CD4-positive, alpha-beta T cell treated with Interleukin-17A for 1 hour (primary cell): Measurements from ENCODE around the gene EFCAB6.

Experiments
- DNase-seq: peaks from one replicate; pipeline ENCODE4 v3.0.0-alpha.2; 2020

Gene EFCAB6

DNA sequence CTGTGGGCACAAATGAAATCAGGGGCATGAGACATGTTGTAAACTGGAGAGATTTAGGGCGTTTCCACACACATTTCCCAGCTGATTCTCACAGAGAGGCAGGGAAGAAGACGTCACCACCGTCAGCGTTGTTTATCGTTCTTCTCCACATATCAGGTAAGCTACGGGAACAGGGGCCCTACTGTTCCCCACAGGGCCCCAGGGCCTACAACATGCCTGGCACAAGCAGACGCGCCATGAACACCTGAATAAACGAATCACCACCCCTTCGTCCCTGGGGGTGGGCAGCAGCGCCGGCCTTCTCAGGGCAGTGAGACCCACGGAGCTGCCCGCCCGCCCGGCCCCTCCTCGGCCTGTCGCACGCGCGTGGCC is 342 bp downstream of the EFCAB6 start:
- no peak for DNase-seq

DNA sequence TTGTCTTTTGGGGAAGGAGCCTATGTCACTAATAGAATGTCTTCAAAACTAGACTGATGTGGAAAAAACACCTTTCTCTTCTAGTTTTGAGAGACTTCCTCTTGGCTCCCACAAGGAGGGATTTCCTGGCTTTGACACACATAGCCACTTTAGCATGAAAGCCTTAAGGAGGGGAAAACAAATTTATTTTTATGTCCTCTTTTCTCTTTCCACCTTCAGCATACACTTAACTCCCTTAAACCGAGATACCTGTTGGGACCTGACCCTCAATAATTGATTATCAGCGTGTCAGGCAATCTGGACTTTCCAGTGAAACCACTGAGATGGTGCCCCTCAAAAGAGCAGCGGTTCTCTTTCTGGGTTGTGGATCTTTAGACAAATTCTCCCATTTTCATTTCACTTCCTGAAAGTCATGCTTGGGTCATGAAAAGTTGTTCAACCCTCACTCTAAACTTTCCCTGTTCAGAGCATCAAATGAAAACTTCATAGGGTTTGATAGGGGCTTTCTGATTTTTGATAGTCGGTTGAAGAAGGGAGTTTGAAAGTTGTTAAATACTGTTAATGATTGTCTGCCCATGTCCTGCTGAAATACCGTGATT is 9.1 kb downstream of the EFCAB6 start:
- no peak for DNase-seq

DNA sequence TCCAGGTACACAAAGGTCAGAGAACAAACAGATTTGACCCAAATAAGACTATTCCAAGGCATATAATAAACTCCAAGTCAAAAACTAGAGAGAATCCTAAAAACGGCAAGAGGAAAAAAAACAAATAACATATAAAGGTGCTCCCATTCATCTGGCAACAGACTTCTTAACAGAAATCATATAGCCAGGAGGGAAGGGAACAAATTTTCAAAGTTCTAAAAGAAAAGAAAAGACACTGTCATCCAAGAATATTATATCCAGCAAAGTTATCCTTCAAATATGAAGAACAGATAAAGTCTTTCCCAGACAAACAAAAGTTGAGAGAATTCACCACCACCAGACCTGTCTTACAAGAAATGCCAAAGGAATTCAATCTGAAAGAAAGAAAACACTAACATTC is 11.1 kb downstream of the EFCAB6 start:
- DNase-seq, result no peak

DNA sequence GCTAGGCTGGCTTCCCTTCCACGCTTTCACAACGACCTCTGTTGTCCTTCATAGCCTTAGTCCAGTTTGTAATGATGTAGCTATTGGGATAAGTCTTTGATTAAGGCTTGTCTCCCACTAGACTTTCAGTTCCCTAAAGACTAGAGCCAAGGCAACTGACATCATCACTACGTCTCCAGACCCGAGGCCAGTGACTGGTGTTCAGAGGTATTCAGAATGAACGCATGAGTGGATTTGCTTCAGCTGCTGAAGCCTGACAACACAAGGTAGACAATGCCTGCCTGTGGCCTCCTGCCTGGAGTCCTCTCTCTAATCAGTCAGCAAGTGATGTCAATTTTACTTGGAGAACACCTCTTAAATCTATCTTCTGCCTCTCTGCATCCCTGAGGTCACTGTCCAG is 13.6 kb downstream of the EFCAB6 start:
- DNase-seq, result no peak

DNA sequence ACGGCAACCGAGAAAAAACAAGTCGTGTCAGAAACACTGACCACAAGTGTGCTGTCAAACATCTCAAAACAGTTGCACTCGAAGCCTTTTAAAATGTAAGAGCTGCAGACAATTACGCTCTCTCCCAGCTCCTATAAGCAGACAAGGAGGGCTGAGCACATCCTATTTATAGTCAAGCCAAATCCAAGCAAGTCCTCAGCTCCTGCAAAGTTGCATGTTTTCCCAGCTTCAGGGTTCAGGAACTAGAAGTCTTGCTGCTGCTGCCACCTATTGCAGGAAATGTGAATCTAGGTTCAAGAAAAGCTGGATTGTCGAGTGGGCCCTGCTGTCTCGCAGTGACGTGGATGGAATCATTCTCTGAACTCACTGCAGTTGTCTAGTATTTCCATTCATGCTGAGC is 15.5 kb downstream of the EFCAB6 start:
- DNase-seq, result no peak

DNA sequence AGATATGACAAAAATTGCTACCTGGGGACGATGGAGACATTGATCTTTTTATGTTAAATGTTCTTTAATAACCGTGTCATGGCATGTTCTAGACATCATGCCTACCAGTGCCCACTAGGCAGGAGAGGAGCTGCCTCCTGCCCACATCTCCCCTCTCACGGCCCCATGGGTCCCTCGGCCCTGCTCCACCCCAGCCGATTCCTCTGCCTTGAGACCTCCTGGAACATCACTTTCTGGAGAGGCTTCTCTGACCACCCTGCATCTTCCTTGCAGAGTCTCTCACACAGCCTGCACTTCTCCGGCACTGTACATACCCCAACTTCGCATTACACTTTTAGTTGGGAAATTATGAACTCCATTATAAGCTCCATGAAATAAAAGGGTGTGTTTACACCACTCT is 16.8 kb downstream of the EFCAB6 start:
- DNase-seq, result no peak

DNA sequence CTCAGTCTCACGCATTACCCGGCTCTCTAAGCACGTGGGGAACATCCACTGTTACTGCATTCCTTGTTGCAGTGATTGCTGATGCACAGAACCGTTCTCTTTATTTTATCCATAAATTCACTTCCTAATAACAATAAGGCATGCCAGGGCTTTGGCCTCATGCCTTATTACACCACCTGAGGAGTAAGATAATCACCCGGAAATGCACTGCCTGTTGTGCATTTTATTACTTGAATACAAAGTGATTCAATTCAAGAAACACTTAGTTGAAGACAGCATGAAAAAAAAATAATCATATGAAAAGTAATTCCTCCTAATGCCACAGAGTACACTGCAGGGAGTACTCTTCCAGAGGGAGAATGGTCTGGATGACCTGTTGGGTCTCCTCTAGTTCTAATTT is 19.2 kb downstream of the EFCAB6 start:
- DNase-seq, result no peak

DNA sequence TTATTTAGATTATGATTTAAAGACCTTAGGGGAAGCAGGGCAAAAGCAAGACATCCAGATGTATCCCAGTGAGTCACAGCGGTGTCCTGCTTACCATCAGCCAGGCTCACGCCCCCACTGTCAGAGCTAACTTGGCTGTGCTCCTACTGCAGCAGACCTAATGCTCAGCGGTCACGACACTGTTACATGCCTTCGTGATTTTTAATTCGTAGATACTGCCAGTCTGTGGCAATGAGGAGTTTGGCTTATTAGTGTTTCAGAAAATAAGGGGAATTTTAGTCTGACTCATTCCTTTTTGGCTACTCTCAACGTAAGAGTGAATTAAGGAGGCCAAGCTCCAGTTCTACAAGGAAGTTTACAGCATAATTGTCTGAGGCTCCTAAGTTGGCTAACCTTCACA is 22.7 kb downstream of the EFCAB6 start:
- DNase-seq, result no peak

DNA sequence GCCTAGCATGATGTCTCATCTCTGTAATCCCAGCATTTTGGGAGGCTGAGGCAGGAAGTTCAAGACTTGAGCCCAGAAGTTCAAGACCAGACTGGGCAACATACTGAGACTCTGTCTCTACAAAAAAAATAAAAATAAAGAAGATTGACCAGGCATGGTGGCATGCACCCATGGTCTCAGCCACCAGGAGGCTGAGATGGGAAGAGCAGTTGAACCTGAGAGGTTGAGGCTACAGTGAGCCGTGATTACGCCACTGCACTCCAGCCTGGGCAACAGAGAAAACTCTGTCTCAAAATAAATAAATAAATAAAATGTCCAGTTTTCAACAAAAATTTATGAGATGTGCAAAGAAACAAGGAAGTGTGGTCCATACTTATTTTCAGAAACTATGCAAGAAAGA is 28.3 kb downstream of the EFCAB6 start:
- no peak for DNase-seq

DNA sequence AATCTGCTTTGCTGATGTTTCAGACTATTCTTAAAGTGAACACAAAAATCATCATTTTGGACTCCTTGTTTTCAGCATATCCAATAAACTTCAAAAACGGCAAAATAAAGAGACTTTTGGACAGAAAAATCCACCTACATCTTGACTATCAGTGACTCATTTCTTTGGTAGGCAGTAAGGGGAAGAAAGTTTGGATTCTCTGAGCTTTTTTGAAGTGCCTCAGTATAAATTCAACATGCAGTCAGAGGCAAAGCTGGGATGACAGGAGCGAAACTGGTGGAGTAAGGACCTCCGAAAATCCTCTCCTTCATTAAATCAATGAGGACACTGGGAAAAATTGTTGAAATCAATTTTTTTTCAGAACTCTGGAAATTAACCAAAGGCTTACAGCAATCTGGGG is 29.7 kb downstream of the EFCAB6 start:
- DNase-seq, result no peak

DNA sequence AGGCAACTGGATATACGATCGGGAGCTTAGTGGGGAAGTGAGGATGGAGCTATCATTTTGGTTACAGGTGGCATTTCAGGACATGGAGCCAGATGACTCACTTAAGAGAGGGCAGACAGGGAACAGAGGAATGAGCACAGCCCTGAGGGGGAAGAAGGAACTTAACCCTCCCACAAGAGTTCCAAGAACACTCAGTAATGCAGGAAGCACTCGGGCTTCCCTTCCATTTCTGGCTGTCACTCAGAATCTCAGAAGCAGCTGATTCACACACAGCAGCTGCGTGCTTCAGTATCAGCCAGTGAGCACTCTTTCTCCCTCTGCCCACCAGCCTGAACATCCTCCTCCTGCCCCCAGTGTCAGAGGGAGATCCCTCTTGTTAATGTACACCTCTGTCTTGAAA is 34.8 kb downstream of the EFCAB6 start:
- DNase-seq, result no peak

DNA sequence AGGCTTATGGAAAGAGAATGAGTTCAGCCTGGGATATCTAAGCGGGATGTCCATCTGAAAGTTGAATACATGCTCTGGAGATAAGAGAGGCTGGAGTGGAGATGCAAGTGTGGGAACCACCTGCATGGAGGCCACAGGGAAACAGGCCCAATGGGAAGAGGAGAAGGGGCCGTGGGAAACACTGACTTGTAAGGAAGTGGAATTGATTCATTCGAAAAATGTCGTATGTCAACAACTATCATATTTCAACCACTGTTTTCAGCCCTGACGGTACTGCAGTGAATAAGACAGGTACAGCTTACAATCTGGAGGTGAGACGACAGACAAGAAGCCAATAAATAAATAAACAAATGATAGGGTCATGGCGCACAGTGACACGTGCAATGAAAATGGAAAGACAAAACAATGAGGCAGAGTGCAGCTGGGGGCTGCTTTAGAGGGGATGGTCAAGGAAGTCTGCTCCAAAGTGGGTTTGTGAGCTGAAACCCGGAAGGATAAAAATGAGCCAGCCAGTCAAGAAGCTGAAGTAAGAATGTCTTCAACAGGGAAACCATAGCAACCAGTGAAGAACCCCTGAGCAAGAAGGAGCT is 35.9 kb downstream of the EFCAB6 start:
- DNase-seq, result no peak

DNA sequence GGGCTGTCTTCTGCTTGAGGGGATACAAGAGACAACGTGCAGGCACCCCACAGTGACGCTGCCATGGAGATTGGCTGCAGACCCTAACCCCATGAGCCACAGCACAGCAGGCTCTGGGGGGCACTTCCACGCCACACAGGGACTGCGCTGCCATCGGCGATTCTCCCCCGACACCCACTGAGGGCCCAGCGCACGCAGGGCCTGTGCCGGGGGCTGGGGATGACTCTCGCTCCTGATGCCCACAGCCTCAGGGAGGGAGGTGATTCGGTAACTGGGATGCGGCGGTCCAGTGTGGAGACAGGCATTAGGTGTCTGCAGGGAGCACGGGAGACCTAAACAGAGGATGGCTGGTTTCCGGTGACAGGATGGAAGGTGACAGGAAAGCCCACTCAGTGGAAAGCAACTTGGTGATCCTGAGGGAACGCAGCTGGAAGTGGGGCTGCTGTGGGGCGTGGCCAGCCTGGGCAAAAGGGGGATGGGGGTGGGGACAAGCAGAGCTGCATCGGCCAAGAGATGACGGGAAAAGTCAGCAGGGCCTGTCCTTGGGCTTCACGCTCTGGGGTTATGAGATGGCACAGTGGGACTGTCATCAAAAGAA is 37.7 kb downstream of the EFCAB6 start:
- no peak for DNase-seq

DNA sequence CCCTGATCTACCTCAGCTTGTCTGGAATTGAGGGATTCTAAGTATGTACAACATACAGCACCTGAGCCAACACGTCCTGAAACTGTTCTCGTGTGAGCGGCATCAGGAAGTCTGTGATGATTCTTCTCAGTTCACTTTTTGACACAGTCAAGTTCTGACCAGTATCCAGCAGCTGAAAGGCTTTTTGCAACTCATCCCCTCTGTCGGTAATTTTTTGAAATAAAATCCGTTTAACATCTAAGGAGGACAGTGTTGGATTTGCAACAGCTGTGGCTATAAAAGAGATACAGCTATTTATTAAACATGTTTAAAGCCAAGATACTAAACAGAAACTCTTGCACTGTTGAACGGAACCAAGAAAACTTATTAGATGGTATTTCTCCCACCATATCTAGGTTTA is 39.3 kb downstream of the EFCAB6 start:
- no peak for DNase-seq

DNA sequence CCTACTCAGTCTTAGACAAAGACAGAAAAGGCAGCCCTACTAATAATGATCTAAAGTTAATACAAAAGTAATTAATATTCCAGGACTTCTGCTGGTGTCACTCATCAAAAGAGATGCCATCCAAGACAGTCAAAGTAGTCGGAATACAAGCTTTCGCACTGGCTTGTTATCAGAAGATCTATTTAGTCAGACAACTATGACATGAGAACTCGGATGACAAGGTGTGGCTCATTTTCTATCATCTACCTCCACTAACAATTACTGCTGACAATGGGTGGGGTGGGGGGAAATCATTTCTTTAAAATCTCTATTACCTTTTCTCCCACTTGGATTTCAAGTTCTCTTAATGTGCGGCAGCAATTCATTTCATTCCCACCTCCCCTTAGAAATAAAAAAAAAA is 56.7 kb downstream of the EFCAB6 start:
- DNase-seq, result no peak

DNA sequence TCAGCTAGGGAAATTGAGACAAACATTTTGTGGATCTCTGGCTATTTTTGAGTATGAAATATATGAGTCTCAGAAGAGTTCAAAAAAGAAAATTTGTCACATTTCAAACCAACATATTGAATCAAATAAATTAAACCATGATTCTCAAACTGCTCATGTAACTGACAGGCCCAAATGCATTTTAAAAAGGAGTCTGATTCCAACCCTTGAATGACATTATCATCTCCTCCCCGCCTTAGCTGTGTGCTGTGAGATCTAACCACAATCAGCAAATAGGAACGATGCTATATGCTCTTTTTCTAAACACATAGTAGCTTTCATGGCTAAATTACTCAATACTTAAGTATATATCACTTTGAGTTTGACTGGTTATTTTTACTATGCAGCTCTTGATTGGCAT is 57.1 kb downstream of the EFCAB6 start:
- DNase-seq, result no peak

DNA sequence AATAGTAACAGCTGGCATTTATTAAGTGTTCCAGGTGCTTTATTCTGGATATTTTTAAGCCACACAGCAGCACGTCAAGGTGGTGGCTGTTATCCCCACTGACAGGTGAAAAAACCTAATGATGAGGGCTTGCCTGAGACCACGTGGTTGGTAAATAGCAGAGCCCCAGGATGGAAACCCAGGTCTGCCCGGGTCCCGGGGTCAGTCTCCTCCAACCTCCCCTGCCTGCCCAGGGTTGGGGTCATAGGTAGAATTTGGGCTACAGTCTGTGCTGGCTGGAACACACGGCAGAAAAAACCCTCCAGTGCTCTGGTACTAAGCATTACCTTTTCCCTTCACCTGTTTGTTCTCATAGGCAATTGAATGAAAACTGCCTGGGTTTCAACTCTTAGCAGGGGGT is 57.9 kb downstream of the EFCAB6 start:
- DNase-seq, result no peak

DNA sequence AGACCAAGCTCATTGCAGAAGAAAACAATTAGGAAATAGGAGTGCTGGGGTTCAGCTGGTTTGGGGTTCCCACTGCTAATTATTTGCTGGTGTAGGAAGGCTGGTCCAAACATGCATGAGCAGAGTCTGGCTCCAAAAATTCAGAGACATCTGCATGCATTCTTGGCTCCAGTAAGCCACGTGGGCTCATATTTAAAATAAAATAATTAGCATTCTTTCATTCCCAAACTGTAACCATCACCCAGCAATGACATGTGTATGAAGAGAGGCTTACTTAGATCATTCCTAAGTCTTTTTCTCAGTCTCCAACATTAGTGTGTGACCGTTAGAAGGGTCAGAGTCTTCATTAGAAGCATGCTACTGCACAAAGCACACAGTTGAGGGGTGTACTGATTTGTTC is 58.4 kb downstream of the EFCAB6 start:
- DNase-seq, result no peak

DNA sequence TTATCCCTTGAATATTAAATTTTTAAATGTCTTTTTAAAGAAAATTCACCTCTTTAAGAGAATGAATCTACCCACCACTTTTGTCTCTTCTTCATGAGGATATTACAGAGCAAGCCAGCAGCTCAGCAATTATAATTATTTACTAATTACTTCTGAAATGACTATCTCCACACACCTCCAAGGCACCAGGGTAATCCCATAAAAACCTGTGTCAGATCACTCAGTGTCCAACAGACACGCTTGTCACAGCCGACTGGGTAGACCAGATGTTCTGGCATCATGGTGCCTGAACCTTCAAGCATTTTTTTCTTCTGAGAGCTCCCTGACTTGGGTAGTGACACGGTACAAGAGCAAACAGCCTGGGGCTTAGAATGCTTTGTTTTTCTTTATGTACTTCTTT is 61.4 kb downstream of the EFCAB6 start:
- no peak for DNase-seq

DNA sequence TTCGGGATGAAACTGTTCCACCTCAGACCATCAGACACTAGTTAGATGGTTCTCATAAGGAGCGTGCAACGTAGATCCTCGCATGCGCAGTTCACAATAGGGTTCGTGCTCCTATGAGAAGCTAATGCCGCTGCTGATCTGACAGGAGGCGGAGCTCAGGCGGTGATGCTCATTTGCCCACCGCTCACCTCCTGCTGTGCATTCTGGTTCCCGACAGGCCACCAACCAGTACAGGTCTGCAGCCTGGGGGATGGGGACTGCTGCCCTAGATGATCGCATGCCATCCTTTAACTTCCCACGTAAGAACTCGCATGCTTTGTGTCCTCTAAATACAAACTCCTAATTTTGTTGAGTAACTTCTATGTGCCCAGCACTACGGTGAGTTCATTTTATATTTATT is 62.6 kb downstream of the EFCAB6 start:
- DNase-seq, result no peak

DNA sequence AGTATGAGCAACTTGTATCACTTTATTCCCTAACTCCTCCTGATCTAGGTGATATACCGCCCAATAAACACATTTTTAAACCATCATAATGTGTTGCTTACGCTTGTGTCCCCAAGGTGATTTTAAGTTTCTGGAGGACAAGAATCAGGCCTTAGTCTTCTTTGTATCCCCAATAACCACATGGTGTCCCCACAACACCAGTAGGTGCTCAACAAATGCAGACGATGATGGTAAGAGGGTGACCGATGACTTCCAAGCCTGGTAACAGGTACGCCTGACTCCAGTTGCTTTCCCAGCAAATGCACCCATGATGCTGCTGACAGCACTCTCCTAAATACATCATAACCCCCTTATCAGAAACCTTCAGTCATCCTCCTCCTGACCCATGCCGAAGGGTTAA is 64.2 kb downstream of the EFCAB6 start:
- DNase-seq, result no peak

DNA sequence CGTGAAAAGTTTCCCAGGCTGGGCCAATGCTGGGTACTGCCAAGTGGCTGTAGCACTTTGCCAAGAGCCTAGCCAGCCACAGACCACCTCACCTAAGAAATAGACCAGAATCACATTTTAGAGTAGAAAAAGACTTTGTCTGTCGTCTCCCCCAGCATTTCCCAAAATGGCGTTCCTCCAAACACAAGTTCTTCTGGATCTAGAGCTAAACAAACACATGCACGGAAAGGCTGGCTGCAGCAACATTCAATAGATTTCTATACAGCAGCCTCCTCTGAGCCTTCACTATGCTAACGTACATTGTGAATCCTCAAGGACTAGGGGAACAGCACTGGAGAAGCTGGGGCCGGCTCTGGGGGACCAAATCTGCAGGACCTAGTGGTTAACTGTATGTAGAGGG is 65.0 kb downstream of the EFCAB6 start:
- no peak for DNase-seq

DNA sequence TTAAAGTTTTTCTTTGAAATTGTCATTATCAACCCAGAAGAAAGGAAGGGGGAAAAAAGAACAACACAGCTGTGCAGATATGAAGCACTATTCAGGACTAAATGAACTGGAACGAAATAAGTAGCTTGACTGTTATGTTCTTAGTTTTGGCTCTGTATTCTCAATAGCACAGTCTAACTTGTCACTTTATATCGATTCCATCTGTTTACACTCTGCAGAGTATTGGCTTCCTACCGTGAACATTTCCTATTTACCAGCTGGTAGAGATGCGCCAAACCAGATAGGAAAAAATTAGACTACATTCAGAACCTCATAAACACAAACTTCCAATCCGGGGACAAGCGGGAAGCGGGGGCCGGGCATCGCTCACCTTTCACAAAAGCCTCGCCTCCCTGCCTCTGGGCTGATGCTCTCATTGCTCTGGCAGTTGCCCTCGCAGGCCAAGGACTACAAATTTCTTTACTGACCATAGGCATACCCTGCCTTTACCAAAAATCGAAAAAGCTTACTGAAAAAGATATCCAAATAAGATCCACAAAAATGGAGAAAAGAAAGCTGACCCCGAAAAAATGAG is 66.2 kb downstream of the EFCAB6 start:
- DNase-seq, result no peak

DNA sequence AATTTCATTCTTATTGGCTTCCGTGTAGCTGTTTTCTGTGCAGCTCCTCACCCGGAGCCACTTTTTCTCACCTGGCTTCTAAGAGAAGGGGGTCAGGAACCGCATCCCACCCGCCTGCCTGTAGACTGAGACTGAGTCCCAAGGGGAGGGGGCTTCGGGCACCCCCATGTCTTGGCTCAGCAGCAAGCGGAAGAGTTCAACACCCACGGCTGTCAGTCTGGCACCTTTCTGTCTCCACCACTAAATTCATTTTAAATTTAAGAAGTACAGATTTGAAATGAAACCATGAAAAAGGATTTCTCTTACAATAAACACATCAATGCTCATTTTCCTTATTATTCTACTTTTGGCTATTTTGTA is 66.7 kb downstream of the EFCAB6 start:
- no peak for DNase-seq
